ENCODE data around the gene UNC5B.

Gene UNC5B

GRCh38 chr10:71212318-71213126, at the start of gene UNC5B:
Gene UNC5B, plus strand, starts transcription at chr10:71212570. Its CDS starts 416 bp downstream, at chr10:71212986.
- peak; percentile 73 for DNase-seq

GRCh38 chr10:71173466-71173865, 38.9 kb upstream of the UNC5B start:
- no peak for DNase-seq

GRCh38 chr10:71176661-71177060, 35.7 kb upstream of the UNC5B start:
- no peak for DNase-seq

- no peak for DNase-seq
Observed at GRCh38 chr10:71177651-71178199, 34.6 kb upstream of the UNC5B start.

- DNase-seq = no peak
Observed at GRCh38 chr10:71178880-71179279, 33.5 kb upstream of the UNC5B start.

GRCh38 chr10:71179382-71179781, 33.0 kb upstream of the UNC5B start:
- DNase-seq = no peak

GRCh38 chr10:71184421-71184820, 27.9 kb upstream of the UNC5B start:
- DNase-seq = no peak

- DNase-seq = no peak
Observed at GRCh38 chr10:71185209-71185608, 27.2 kb upstream of the UNC5B start.

- DNase-seq = no peak
Observed at GRCh38 chr10:71187197-71187596, 25.2 kb upstream of the UNC5B start.

- DNase-seq = no peak
Observed at GRCh38 chr10:71187600-71187999, 24.8 kb upstream of the UNC5B start.

- no peak for DNase-seq
Observed at GRCh38 chr10:71188201-71188600, 24.2 kb upstream of the UNC5B start.

GRCh38 chr10:71191019-71191418, 21.4 kb upstream of the UNC5B start:
- DNase-seq = no peak

- no peak for DNase-seq
Observed at GRCh38 chr10:71191551-71192076, 20.8 kb upstream of the UNC5B start.

- DNase-seq = no peak
Observed at GRCh38 chr10:71193516-71193915, 18.9 kb upstream of the UNC5B start.

GRCh38 chr10:71197955-71198354, 14.4 kb upstream of the UNC5B start:
- DNase-seq = no peak

GRCh38 chr10:71201849-71202248, 10.5 kb upstream of the UNC5B start:
- DNase-seq = no peak

- DNase-seq = no peak
Observed at GRCh38 chr10:71202314-71202713, 10.1 kb upstream of the UNC5B start.

GRCh38 chr10:71203124-71203523, 9.2 kb upstream of the UNC5B start:
- no peak for DNase-seq

- no peak for DNase-seq
Observed at GRCh38 chr10:71203716-71204115, 8.7 kb upstream of the UNC5B start.

GRCh38 chr10:71204746-71205145, 7.6 kb upstream of the UNC5B start:
- no peak for DNase-seq

GRCh38 chr10:71205468-71205867, 6.9 kb upstream of the UNC5B start:
- no peak for DNase-seq

GRCh38 chr10:71206911-71207310, 5.5 kb upstream of the UNC5B start:
- no peak for DNase-seq

- no peak for DNase-seq
Observed at GRCh38 chr10:71207578-71207977, 4.8 kb upstream of the UNC5B start.

- no peak for DNase-seq
Observed at GRCh38 chr10:71209352-71209715, 3.0 kb upstream of the UNC5B start.

All from NCI-H446 treated with DMSO at 0.1 percent for 48 hours (cell line).